ENCODE data around the gene NELL2. TPM values are rescaled to one million over a fixed set of nuclear protein-coding genes. Genes with fewer than 3 reads are reported as not detected.

NELL2 gene
- total and polyA plus RNA-seq, 10 of the 15 experiments (the other 5 are each of a cell fraction or from before 2014, with no cell fraction given): 0.27 to 2.3 (median 0.76) TPM

DNA sequence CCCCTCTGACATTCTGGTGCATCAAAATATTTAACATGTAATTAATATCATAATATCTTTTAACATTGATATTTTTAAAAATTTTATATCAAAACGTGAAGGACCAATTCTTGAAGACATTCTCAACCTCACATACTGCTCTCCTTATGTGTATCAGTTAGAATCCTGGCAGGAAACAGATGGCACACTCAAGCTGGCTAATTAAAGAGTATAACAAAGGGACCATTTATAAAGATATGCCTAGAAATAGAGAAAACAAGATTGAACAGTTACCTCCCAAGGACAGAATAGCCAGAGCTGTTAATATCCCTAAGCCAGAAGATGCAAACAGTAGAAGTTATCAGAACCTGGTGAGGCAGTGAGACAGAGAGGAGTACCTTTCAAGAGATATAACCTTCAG lies 368.7 kb downstream of the NELL2 start:
- Histone ChIP-seq H3K4me1 (ENCODE audit: control insufficient read depth, insufficient read depth, low read length) (no peaks in the 10 kb centered on the region), H4K20me1 (ENCODE audit: control insufficient read depth, insufficient read depth) (no peaks in the 10 kb centered on the region), H3K9me3 (replicated peaks; ENCODE audit: control insufficient read depth, insufficient read depth, low read length) (no peaks in the 10 kb centered on the region; the same call in 2 of the 3 replicates), H3K4me3 (no peak overlapping the region), H3K27ac (ENCODE audit: control insufficient read depth, insufficient read depth) (no peak overlapping the region), H3K27me3 (replicated peaks in 1 of 2; ENCODE audit: control insufficient read depth in 2 of 2, insufficient read depth in 2 of 2, low read length in 1 of 2) (no peaks in the 10 kb centered on the region), H3K36me3 (ENCODE audit: control insufficient read depth in 2 of 2, insufficient read depth in 2 of 2, low read length in 1 of 2) (no peaks in the 10 kb centered on the region), H3K4me2 (ENCODE audit: control insufficient read depth, insufficient read depth) (no peak overlapping the region), H2AFZ (ENCODE audit: control insufficient read depth, low read depth, low read length) (no peak overlapping the region), H3K79me2 (ENCODE audit: control insufficient read depth, insufficient read depth, low read length) (no peaks in the 10 kb centered on the region), H3K9ac (ENCODE audit: control insufficient read depth, insufficient read depth, low read length) (no peak overlapping the region)
- in situ Hi-C loops (cut with MboI): no loop called here
- intact Hi-C loops (cut with micrococcal nuclease; ENCODE audit: unreplicated experiment): no loop called here
- FAIRE-seq (no peak), ATAC-seq (no peak), DNase-seq (ENCODE audit: low read depth, low spot score) (no peak)
- ChIA-PET CTCF (interaction anchor here (0.6 to 1.6 kb wide), 4 partner anchors 10 to 472 kb away, joined by 3 to 6 read pairs (median 3); no protein-coding TSS in a partner anchor), SMC1A (ENCODE audit: uncharacterized antibody, unreplicated experiment) (interaction anchor here (0.6 to 2.7 kb wide), 5 partner anchors 11 to 188 kb away, joined by 3 to 15 read pairs (median 3); no protein-coding TSS in a partner anchor), POLR2A (interaction anchor here (0.6 kb wide), 1 partner anchor 65 kb away, joined by 3 read pairs; no protein-coding TSS in a partner anchor), RAD21 (ENCODE audit: unreplicated experiment) (interaction anchor here (0.6 to 1.1 kb wide), 3 partner anchors 63 to 1102 kb away, joined by 3 read pairs; no protein-coding TSS in a partner anchor)
- WGBS (ENCODE audit: insufficient coverage, insufficient replicate concordance, low lambda C conversion rate, missing lambda C conversion rate): 0% methylated on average over 1 of the region's 1 CpG
- TF ChIP-seq RELA (IDR thresholded peaks at IDR 0.05; ENCODE audit: borderline replicate concordance, partially characterized antibody) (no peak), RCOR1 (conservative IDR thresholded peaks at IDR 0.05; ENCODE audit: low read depth, low read length) (no peak), MXI1 (IDR thresholded peaks at IDR 0.05; ENCODE audit: low read depth, low read length) (no peak), PAX8 (IDR thresholded peaks at IDR 0.05) (no peak), BRCA1 (IDR thresholded peaks at IDR 0.05; ENCODE audit: low read depth, low read length) (no peak), MTA3 (IDR thresholded peaks at IDR 0.05; ENCODE audit: borderline replicate concordance, low read length) (no peak), ETV6 (conservative IDR thresholded peaks at IDR 0.05 in 1 of 2, IDR thresholded peaks at IDR 0.05 in 1 of 2; ENCODE audit: borderline replicate concordance in 1 of 2, low read depth in 1 of 2) (no peak), BMI1 (IDR thresholded peaks at IDR 0.05; ENCODE audit: borderline replicate concordance) (no peak), FOXM1 (IDR thresholded peaks at IDR 0.05; ENCODE audit: low read depth, low read length) (no peak), ZZZ3 (IDR thresholded peaks at IDR 0.05; ENCODE audit: control insufficient read depth, insufficient read length, low read depth) (no peak), LARP7 (IDR thresholded peaks at IDR 0.05) (no peak), MEF2A (IDR thresholded peaks at IDR 0.05; ENCODE audit: insufficient read depth, low read depth, low read length) (no peak), IKZF1 (conservative IDR thresholded peaks at IDR 0.05) (no peak), NR2C2 (IDR thresholded peaks at IDR 0.05; ENCODE audit: borderline replicate concordance, control insufficient read depth, insufficient read length, low read depth) (no peak), RBBP5 (conservative IDR thresholded peaks at IDR 0.05) (no peak), POLR2AphosphoS5 (IDR thresholded peaks at IDR 0.05; ENCODE audit: low read length) (no peak)
- TF ChIP-seq, protein P1, sequence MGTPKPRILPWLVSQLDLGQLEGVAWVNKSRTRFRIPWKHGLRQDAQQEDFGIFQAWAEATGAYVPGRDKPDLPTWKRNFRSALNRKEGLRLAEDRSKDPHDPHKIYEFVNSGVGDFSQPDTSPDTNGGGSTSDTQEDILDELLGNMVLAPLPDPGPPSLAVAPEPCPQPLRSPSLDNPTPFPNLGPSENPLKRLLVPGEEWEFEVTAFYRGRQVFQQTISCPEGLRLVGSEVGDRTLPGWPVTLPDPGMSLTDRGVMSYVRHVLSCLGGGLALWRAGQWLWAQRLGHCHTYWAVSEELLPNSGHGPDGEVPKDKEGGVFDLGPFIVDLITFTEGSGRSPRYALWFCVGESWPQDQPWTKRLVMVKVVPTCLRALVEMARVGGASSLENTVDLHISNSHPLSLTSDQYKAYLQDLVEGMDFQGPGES (IDR thresholded peaks at IDR 0.05): no peak
- TF ChIP-seq, protein P2, sequence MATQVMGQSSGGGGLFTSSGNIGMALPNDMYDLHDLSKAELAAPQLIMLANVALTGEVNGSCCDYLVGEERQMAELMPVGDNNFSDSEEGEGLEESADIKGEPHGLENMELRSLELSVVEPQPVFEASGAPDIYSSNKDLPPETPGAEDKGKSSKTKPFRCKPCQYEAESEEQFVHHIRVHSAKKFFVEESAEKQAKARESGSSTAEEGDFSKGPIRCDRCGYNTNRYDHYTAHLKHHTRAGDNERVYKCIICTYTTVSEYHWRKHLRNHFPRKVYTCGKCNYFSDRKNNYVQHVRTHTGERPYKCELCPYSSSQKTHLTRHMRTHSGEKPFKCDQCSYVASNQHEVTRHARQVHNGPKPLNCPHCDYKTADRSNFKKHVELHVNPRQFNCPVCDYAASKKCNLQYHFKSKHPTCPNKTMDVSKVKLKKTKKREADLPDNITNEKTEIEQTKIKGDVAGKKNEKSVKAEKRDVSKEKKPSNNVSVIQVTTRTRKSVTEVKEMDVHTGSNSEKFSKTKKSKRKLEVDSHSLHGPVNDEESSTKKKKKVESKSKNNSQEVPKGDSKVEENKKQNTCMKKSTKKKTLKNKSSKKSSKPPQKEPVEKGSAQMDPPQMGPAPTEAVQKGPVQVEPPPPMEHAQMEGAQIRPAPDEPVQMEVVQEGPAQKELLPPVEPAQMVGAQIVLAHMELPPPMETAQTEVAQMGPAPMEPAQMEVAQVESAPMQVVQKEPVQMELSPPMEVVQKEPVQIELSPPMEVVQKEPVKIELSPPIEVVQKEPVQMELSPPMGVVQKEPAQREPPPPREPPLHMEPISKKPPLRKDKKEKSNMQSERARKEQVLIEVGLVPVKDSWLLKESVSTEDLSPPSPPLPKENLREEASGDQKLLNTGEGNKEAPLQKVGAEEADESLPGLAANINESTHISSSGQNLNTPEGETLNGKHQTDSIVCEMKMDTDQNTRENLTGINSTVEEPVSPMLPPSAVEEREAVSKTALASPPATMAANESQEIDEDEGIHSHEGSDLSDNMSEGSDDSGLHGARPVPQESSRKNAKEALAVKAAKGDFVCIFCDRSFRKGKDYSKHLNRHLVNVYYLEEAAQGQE (IDR thresholded peaks at IDR 0.05; ENCODE audit: low read depth, low read length): no peak
- no TSS peak for BruUV-seq (replicated peaks)
